ENCODE data around the gene EME2.

- TF ChIP-seq, protein P1, sequence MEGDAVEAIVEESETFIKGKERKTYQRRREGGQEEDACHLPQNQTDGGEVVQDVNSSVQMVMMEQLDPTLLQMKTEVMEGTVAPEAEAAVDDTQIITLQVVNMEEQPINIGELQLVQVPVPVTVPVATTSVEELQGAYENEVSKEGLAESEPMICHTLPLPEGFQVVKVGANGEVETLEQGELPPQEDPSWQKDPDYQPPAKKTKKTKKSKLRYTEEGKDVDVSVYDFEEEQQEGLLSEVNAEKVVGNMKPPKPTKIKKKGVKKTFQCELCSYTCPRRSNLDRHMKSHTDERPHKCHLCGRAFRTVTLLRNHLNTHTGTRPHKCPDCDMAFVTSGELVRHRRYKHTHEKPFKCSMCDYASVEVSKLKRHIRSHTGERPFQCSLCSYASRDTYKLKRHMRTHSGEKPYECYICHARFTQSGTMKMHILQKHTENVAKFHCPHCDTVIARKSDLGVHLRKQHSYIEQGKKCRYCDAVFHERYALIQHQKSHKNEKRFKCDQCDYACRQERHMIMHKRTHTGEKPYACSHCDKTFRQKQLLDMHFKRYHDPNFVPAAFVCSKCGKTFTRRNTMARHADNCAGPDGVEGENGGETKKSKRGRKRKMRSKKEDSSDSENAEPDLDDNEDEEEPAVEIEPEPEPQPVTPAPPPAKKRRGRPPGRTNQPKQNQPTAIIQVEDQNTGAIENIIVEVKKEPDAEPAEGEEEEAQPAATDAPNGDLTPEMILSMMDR (conservative IDR thresholded peaks at IDR 0.05 in 1 of 2, IDR thresholded peaks at IDR 0.05 in 1 of 2; ENCODE audit: low read depth in 1 of 2, low read length in 2 of 2), result no peak
- no peak for TF ChIP-seq EZH2 (IDR thresholded peaks at IDR 0.05; ENCODE audit: low read length, missing control alignments)
Measured at GRCh38 chr16:1785846-1786170, 13.2 kb downstream of the EME2 start.
